EH (cell line): ENCODE data around the gene FRMD4A.

ENCODE experiments used
- DNase-seq: peaks from one replicate; pipeline ENCODE4 v3.0.0-alpha.2; 2015; ENCODE audit warnings: low read depth

Gene FRMD4A

GRCh38 chr10:13673156-13673555 lies 657.6 kb downstream of the FRMD4A start:
- DNase-seq = no peak

GRCh38 chr10:13672548-13672947 lies 658.2 kb downstream of the FRMD4A start:
- DNase-seq = no peak

- no peak for DNase-seq
These were observed 658.8 kb downstream of the FRMD4A start for GRCh38 chr10:13671904-13672303.

- DNase-seq = no peak
These were observed 660.4 kb downstream of the FRMD4A start for GRCh38 chr10:13670311-13670710.

- DNase-seq = no peak
These were observed 660.8 kb downstream of the FRMD4A start for GRCh38 chr10:13669901-13670300.

- DNase-seq = no peak
These were observed 661.4 kb downstream of the FRMD4A start for GRCh38 chr10:13669182-13669855.

- no peak for DNase-seq
These were observed 662.6 kb downstream of the FRMD4A start for GRCh38 chr10:13668126-13668525.

GRCh38 chr10:13665516-13666262 lies 665.0 kb downstream of the FRMD4A start:
- no peak for DNase-seq

GRCh38 chr10:13661256-13661655 lies 669.5 kb downstream of the FRMD4A start:
- no peak for DNase-seq

GRCh38 chr10:13660551-13660920 lies 670.2 kb downstream of the FRMD4A start:
- peak; percentile 52 for DNase-seq

GRCh38 chr10:13659887-13660550 lies 670.7 kb downstream of the FRMD4A start:
- DNase-seq = peak; percentile 75

- DNase-seq = no peak
These were observed 671.6 kb downstream of the FRMD4A start for GRCh38 chr10:13658871-13659685.

GRCh38 chr10:13658264-13658663 lies 672.5 kb downstream of the FRMD4A start:
- no peak for DNase-seq

GRCh38 chr10:13657101-13657680 lies 673.5 kb downstream of the FRMD4A start:
- DNase-seq = no peak

- no peak for DNase-seq
These were observed 674.2 kb downstream of the FRMD4A start for GRCh38 chr10:13656337-13657100.

GRCh38 chr10:13654846-13655245 lies 675.9 kb downstream of the FRMD4A start:
- DNase-seq = no peak

- no peak for DNase-seq
These were observed 676.5 kb downstream of the FRMD4A start for GRCh38 chr10:13654118-13654830.

GRCh38 chr10:13652860-13653259 lies 677.9 kb downstream of the FRMD4A start:
- no peak for DNase-seq

GRCh38 chr10:13651969-13652720 lies 678.6 kb downstream of the FRMD4A start:
- DNase-seq = no peak

- DNase-seq = no peak
These were observed 679.8 kb downstream of the FRMD4A start for GRCh38 chr10:13650961-13651360.
